OCI-LY7 (cell line): ENCODE measurements around the gene BCLAF1. TPM values are rescaled to one million over a fixed set of nuclear protein-coding genes. Genes with fewer than 3 reads are reported as not detected.
A peak's percentile ranks its signal among the peaks of the same experiment; 100 is the strongest.

Source experiments
- BruUV-seq: library from RNA; stranded (reverse); fragments of 400-500 nt; replicated peaks from 2 replicates; lab custom pipeline; 2021; lab: Mats Ljungman, UMichigan
- CTCF ChIA-PET: fragments of 300-600 bp; sonication (Branson Sonifier 250); formaldehyde crosslinking; loops from one replicate; lab custom pipeline; 2022; ENCODE audit warnings: antibody characterized with exemption; ENCODE audit not compliant: unreplicated experiment; lab: Charles Lee
- POLR2A ChIA-PET: fragments of 300-600 bp; sonication (Branson Sonifier 250); formaldehyde crosslinking; loops from one replicate; lab custom pipeline; 2022; ENCODE audit warnings: antibody characterized with exemption; lab: Charles Lee
- DNase-seq: peaks from one replicate; pipeline ENCODE4 v3.0.0-alpha.2; 2015; ENCODE audit warnings: low spot score
- H2AFZ ChIP-seq: fragments of 200-600 bp; sonication (generic), shearing (Covaris generic); 2 replicates; pipeline ENCODE4 v1.6.1; 2014; ENCODE audit warnings: mild to moderate bottlenecking, antibody characterized with exemption, low read length, moderate library complexity
- H3K27ac ChIP-seq: fragments of 200-600 bp; sonication (generic); 2 replicates; pipeline ENCODE4 v1.5.1; 2014; ENCODE audit warnings: mixed run types, low read depth, mild to moderate bottlenecking, moderate library complexity, low read length, inconsistent platforms; ENCODE audit not compliant: poor library complexity, severe bottlenecking
- H3K36me3 ChIP-seq: fragments of 200-600 bp; sonication (generic); 2 replicates; pipeline ENCODE4 v1.6.1; 2014; ENCODE audit warnings: mild to moderate bottlenecking, antibody characterized with exemption, low read length, moderate library complexity, mixed read lengths; ENCODE audit not compliant: insufficient read depth
- H3K4me1 ChIP-seq: fragments of 200-600 bp; sonication (generic); 2 replicates; pipeline ENCODE4 v1.5.1; 2014; ENCODE audit warnings: mild to moderate bottlenecking, low read length; ENCODE audit not compliant: insufficient read depth, poor library complexity, severe bottlenecking
- H3K4me2 ChIP-seq: fragments of 200-600 bp; sonication (generic); 2 replicates; pipeline ENCODE4 v1.6.1; 2014; ENCODE audit warnings: mild to moderate bottlenecking, low read length
- H3K4me3 ChIP-seq: fragments of 200-600 bp; sonication (generic); 2 replicates; pipeline ENCODE4 v1.5.1; 2014; ENCODE audit warnings: mild to moderate bottlenecking, low read depth, low read length; ENCODE audit not compliant: poor library complexity, severe bottlenecking
- H3K79me2 ChIP-seq: fragments of 200-600 bp; sonication (generic); 2 replicates; pipeline ENCODE4 v1.6.1; 2016; ENCODE audit warnings: low read depth, mild to moderate bottlenecking, low read length, moderate library complexity, mixed read lengths; ENCODE audit not compliant: insufficient read depth
- H3K9me2 ChIP-seq: fragments of 200-600 bp; sonication (generic); 2 replicates; pipeline ENCODE4 v1.6.1; 2016; ENCODE audit warnings: mild to moderate bottlenecking, low read length, mixed read lengths; ENCODE audit not compliant: insufficient read depth
- H3K9me3 ChIP-seq: fragments of 200-600 bp; sonication (generic); 2 replicates; pipeline ENCODE4 v1.6.1; 2014; ENCODE audit warnings: mild to moderate bottlenecking, mixed run types, low read length, mixed read lengths
- H4K20me1 ChIP-seq: fragments of 200-600 bp; sonication (generic); 2 replicates; pipeline ENCODE4 v1.6.1; 2014; ENCODE audit warnings: mild to moderate bottlenecking, antibody characterized with exemption, low read length, moderate library complexity, mixed read lengths; ENCODE audit not compliant: insufficient read depth
- EZH2phosphoT487 ChIP-seq: fragments of 200-600 bp; sonication (generic); IDR thresholded peaks from 2 replicates; pipeline ENCODE4 v1.6.1; 2018; ENCODE audit warnings: low read depth, borderline replicate concordance, mild to moderate bottlenecking, mixed run types, antibody characterized with exemption, low read length, moderate library complexity, mixed read lengths
- intact Hi-C: fragments of 100-400 bp; cut with micrococcal nuclease; formaldehyde crosslinking; loops from one replicate; pipeline ENCODE4 v1.10.0; 2022; ENCODE audit not compliant: unreplicated experiment
- total RNA-seq, 2 experiments: library from RNA; depleted of rRNA in 1 of 2; stranded (reverse); fragments of >200 nt in 1 of 2; shearing (Covaris generic) in 1 of 2; gene quantifications; 2 replicates each; pipeline ENCODE4 v1.2.3, GENCODE V29; 2014 to 2022
- TF ChIP-seq, protein P1 (sequence below): fragments of 200-600 bp; sonication (generic); conservative IDR thresholded peaks from 2 replicates; pipeline ENCODE4 v1.5.1; 2014; ENCODE audit warnings: mild to moderate bottlenecking, antibody characterized with exemption, low read length, moderate library complexity, mixed read lengths

BCLAF1 gene
- total RNA-seq, 2 experiments from 2014 or later: 130 to 186 TPM

DNA sequence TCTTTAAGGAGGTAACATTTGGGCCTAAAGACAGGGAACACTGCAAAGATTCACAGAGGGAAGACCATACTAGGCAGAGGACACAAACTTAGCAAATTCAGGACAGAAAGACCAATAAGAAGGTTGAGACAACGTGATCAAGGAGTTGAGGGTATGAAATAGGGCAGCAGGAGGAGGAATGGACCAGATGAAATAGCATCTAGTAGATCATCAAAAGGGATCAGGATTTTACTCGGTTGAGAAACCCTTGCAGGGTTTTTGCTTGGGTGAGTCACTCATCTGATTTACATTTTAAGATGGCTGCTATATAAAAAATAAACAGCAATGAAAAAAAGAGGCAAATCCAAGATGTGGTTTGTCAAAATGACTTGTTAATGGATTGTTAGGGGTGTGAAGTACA, 4.7 kb downstream of the BCLAF1 start:
- no TSS peak for BruUV-seq
- Histone ChIP-seq H3K79me2 (peaks cover 93% of the 10 kb centered on the region), H4K20me1 (peaks cover 72% of the 10 kb centered on the region), H3K4me3 (peak overlapping the region; percentile 88), H3K9me3 (no peaks in the 10 kb centered on the region), H3K9me2 (no peaks in the 10 kb centered on the region), H3K4me1 (peaks cover 62% of the 10 kb centered on the region), H3K36me3 (peaks cover 84% of the 10 kb centered on the region), H2AFZ (no peak overlapping the region), H3K4me2 (peak overlapping the region; percentile 91), H3K27ac (no peak overlapping the region)
- intact Hi-C loops: loop anchor here (10.0 kb wide), 1 partner anchor 510 kb away; the partner anchor contains the start of gene MAP3K5
- POLR2A ChIA-PET: no interaction called here
- no peak for DNase-seq
- TF ChIP-seq, protein P1, sequence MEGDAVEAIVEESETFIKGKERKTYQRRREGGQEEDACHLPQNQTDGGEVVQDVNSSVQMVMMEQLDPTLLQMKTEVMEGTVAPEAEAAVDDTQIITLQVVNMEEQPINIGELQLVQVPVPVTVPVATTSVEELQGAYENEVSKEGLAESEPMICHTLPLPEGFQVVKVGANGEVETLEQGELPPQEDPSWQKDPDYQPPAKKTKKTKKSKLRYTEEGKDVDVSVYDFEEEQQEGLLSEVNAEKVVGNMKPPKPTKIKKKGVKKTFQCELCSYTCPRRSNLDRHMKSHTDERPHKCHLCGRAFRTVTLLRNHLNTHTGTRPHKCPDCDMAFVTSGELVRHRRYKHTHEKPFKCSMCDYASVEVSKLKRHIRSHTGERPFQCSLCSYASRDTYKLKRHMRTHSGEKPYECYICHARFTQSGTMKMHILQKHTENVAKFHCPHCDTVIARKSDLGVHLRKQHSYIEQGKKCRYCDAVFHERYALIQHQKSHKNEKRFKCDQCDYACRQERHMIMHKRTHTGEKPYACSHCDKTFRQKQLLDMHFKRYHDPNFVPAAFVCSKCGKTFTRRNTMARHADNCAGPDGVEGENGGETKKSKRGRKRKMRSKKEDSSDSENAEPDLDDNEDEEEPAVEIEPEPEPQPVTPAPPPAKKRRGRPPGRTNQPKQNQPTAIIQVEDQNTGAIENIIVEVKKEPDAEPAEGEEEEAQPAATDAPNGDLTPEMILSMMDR: no peak
- TF ChIP-seq EZH2phosphoT487: no peak
- CTCF ChIA-PET: no interaction called here

DNA sequence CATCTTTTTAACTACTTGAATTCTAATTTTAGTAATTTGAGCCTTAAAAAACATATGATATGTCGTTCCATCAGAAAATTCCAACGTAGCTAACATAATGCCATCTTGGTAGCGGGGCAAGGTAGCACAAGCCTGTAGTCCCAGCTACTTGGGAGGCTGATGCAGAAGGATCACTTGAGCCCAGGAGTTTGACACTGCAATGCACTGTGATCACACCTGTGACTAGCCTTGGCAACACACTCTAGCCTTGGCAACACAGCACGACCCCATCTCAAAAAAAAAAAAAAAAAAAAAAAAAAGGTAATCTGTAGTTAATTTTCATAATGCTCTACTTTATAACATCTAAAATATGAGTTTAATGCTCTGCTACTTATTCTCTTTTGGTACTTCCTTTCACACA, 6.7 kb downstream of the BCLAF1 start:
- Histone ChIP-seq H3K79me2 (peaks cover 94% of the 10 kb centered on the region), H3K36me3 (peaks cover 90% of the 10 kb centered on the region), H3K9me3 (no peaks in the 10 kb centered on the region), H3K9me2 (no peaks in the 10 kb centered on the region), H3K4me2 (peak overlapping the region; percentile 21; the same call in 1 of the 2 replicates), H3K27ac (no peak overlapping the region), H2AFZ (no peak overlapping the region), H3K4me3 (no peak overlapping the region), H3K4me1 (peaks cover 62% of the 10 kb centered on the region), H4K20me1 (peaks cover 71% of the 10 kb centered on the region)
- TF ChIP-seq, protein P1: no peak
- no peak for TF ChIP-seq EZH2phosphoT487
- intact Hi-C loops: loop anchor here (10.0 kb wide), 1 partner anchor 512 kb away; the partner anchor contains the start of gene MAP3K5
- no peak for DNase-seq
- POLR2A ChIA-PET: interaction anchor here (0.6 to 1.2 kb wide), 6 partner anchors 9 to 1235 kb away, joined by 3 to 6 read pairs (median 3); no protein-coding TSS in a partner anchor
- CTCF ChIA-PET: no interaction called here
- BruUV-seq: no TSS peak

DNA sequence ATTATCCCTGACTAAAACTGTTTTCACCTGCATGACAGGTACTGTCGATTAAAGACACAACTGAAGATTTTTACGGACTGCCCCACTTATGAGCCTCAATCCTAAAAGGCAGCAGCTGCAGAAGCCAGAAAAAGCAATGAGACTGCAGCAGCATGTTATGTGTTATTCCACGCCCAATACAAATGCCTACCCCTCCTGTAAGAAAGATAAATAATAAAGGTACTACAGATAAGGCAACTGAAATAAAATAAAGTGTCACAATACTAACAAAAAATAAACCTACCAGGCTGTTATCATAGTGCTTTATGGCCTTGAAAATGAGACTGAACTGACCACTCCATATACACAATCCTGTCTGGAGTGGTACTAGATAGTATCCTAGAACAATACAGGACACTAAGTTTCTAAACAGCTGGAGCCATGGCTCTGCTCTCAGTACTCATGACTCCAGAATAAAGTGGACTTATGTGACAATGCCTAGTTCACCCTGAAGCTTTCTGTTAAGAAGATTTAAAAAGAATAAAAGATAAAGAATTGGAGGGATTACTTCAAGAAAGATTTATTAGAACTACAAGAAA, 9.5 kb downstream of the BCLAF1 start:
- no peaks in the 10 kb centered on the region for H3K9me3 ChIP-seq
- peaks cover 86% of the 10 kb centered on the region for H3K79me2 ChIP-seq
- no peak for DNase-seq
- intact Hi-C loops: loop anchor here (10.0 kb wide), 1 partner anchor 515 kb away; the partner anchor contains the start of gene MAP3K5
- no peak overlapping the region for H3K27ac ChIP-seq
- peaks cover 86% of the 10 kb centered on the region for H3K36me3 ChIP-seq
- H2AFZ ChIP-seq: no peak overlapping the region
- H4K20me1 ChIP-seq: peaks cover 59% of the 10 kb centered on the region
- no peaks in the 10 kb centered on the region for H3K9me2 ChIP-seq
- ChIA-PET POLR2A (interaction anchor here (0.5 to 2.5 kb wide), 3 partner anchors 10 to 308 kb away, joined by 3 to 9 read pairs (median 4); partner anchors contain the start of gene BCLAF1), CTCF (no interaction called here)
- TF ChIP-seq, protein P1: no peak
- TF ChIP-seq EZH2phosphoT487: no peak
- H3K4me2 ChIP-seq: no peak overlapping the region
- H3K4me1 ChIP-seq: peaks cover 36% of the 10 kb centered on the region
- BruUV-seq: no TSS peak
- no peak overlapping the region for H3K4me3 ChIP-seq
